Stimulated activated CD4-positive, alpha-beta T cell treated with anti-CD3 and anti-CD28 coated beads, Interleukin-4, amount 100 ng/mL, for 1 hour (primary cell): ENCODE measurements around the gene SDF2L1.
"Not testable (repeated sequence)": the region's sequence is repeated elsewhere in the genome, so short reads cannot be mapped to it uniquely, and the experiment has no call there.

ENCODE experiments used
- DNase-seq: peaks from one replicate; pipeline ENCODE4 v3.0.0-alpha.2; 2020

Gene SDF2L1

GRCh38 chr22:21665047-21665851 is 23.1 kb downstream of the SDF2L1 start:
- DNase-seq: no peak

- no peak for DNase-seq
Observed at GRCh38 chr22:21666786-21667185, 24.7 kb downstream of the SDF2L1 start.

GRCh38 chr22:21669026-21669425 is 26.9 kb downstream of the SDF2L1 start:
- no peak for DNase-seq

- DNase-seq: no peak
Observed at GRCh38 chr22:21672107-21672629, 30.1 kb downstream of the SDF2L1 start.

GRCh38 chr22:21673534-21674321 is 31.6 kb downstream of the SDF2L1 start:
- DNase-seq: no peak

- no peak for DNase-seq
Observed at GRCh38 chr22:21674638-21675245, 32.6 kb downstream of the SDF2L1 start.

- no peak for DNase-seq
Observed at GRCh38 chr22:21677606-21678443, 35.7 kb downstream of the SDF2L1 start.

GRCh38 chr22:21678842-21679241 is 36.7 kb downstream of the SDF2L1 start:
- not testable (repeated sequence) for DNase-seq

- DNase-seq: no peak
Observed at GRCh38 chr22:21679383-21679782, 37.3 kb downstream of the SDF2L1 start.

GRCh38 chr22:21680830-21681565 is 38.9 kb downstream of the SDF2L1 start:
- DNase-seq: no peak

GRCh38 chr22:21681566-21682370 is 39.7 kb downstream of the SDF2L1 start:
- DNase-seq: no peak

- no peak for DNase-seq
Observed at GRCh38 chr22:21682385-21683175, 40.5 kb downstream of the SDF2L1 start.

GRCh38 chr22:21683401-21683811 is 41.3 kb downstream of the SDF2L1 start:
- no peak for DNase-seq

GRCh38 chr22:21684492-21685163 is 42.5 kb downstream of the SDF2L1 start:
- DNase-seq: no peak

GRCh38 chr22:21685164-21685513 is 43.0 kb downstream of the SDF2L1 start:
- DNase-seq: no peak

GRCh38 chr22:21686193-21686608 is 44.1 kb downstream of the SDF2L1 start:
- DNase-seq: no peak

GRCh38 chr22:21686634-21687393 is 44.7 kb downstream of the SDF2L1 start:
- no peak for DNase-seq

GRCh38 chr22:21687685-21688259 is 45.7 kb downstream of the SDF2L1 start:
- no peak for DNase-seq
